Glutamatergic neuron (in vitro differentiated cells): ENCODE data around the gene MALT1. TPM values are rescaled to one million over a fixed set of nuclear protein-coding genes. Genes with fewer than 3 reads are reported as not detected.

Experiments
- DNase-seq: peaks from one replicate; pipeline ENCODE4 v3.0.0; 2022
- H3K27ac Mint-ChIP-seq: one replicate; pipeline ENCODE4 v1.8.0; 2020; ENCODE audit warnings: mild to moderate bottlenecking, mixed read lengths, inconsistent platforms; ENCODE audit not compliant: unreplicated experiment
- H3K27me3 Mint-ChIP-seq: one replicate; pipeline ENCODE4 v1.8.0; 2020; ENCODE audit warnings: mild to moderate bottlenecking, moderate library complexity, mixed read lengths, inconsistent platforms; ENCODE audit not compliant: unreplicated experiment
- H3K36me3 Mint-ChIP-seq: one replicate; pipeline ENCODE4 v1.8.0; 2020; ENCODE audit warnings: mild to moderate bottlenecking, mixed read lengths, inconsistent platforms; ENCODE audit not compliant: unreplicated experiment
- H3K4me1 Mint-ChIP-seq: one replicate; pipeline ENCODE4 v1.8.0; 2020; ENCODE audit warnings: mild to moderate bottlenecking, low read depth, mixed read lengths, inconsistent platforms; ENCODE audit not compliant: unreplicated experiment
- H3K4me3 Mint-ChIP-seq: one replicate; pipeline ENCODE4 v1.8.0; 2020; ENCODE audit warnings: mild to moderate bottlenecking, mixed read lengths, inconsistent platforms; ENCODE audit not compliant: unreplicated experiment
- H3K9me3 Mint-ChIP-seq: one replicate; pipeline ENCODE4 v1.8.0; 2020; ENCODE audit warnings: mild to moderate bottlenecking, moderate library complexity, mixed read lengths, inconsistent platforms; ENCODE audit not compliant: unreplicated experiment
- CTCF ChIP-seq: fragments of 200-600 bp; sonication (generic); IDR thresholded peaks from one replicate; pipeline ENCODE4 v1.5.0; 2021; ENCODE audit not compliant: partially characterized antibody, unreplicated experiment
- total RNA-seq: library from RNA; stranded (reverse); fragmentation: NEBNext Ultra II Directional; extraction: Animal tissue kit (Norgen Biotek cat#: 25700); gene quantifications from one replicate; pipeline ENCODE4 v1.2.1, GENCODE V29; 2021; ENCODE audit not compliant: unreplicated experiment

Gene MALT1
- total RNA-seq, 1 donor from 2014 or later: 8.5 TPM

- no peak for TF ChIP-seq CTCF
- no peaks in the 10 kb centered on the region for H3K9me3 Mint-ChIP-seq
- no peaks in the 10 kb centered on the region for H3K27me3 Mint-ChIP-seq
- H3K36me3 Mint-ChIP-seq: no peaks in the 10 kb centered on the region
- no peak overlapping the region for H3K4me3 Mint-ChIP-seq
- no peak overlapping the region for H3K27ac Mint-ChIP-seq
- DNase-seq: no peak
- H3K4me1 Mint-ChIP-seq: peaks cover 3% of the 10 kb centered on the region
These were observed 131.7 kb downstream of the MALT1 start for GRCh38 chr18:58802959-58803358.

DNA sequence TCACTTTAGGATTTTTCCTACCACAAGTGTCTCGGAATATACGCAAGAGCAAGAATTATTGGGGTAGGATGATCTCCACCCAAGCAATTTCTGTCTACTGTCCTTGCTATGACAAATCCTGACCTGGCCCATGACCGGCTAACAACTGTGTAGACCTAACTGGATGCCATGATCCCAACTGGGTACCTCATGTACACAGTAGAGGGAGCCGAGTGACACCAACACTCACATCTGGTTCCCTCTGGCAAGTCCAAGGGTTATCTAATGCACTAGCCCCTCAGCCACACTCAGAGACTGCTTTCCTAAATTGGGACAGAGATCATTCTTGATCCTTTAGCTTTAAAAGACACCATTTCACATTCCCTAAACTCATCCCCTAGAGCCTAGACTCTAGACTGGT, 132.7 kb downstream of the MALT1 start:
- Mint-ChIP-seq H3K4me1 (peaks cover 3% of the 10 kb centered on the region), H3K36me3 (no peaks in the 10 kb centered on the region)

More for the DNA sequence above, 132.7 kb downstream of the MALT1 start:
- Mint-ChIP-seq H3K9me3 (no peaks in the 10 kb centered on the region), H3K27me3 (no peaks in the 10 kb centered on the region), H3K27ac (no peak overlapping the region), H3K4me3 (no peak overlapping the region)
- no peak for DNase-seq
- no peak for TF ChIP-seq CTCF

Other genes with a start within 250 kb of the MALT1 start
- gene ALPK2, start 42.4 kb upstream of the MALT1 start, total RNA-seq: 0.37 TPM
- 217 TPM for gene ZNF532, start 193.4 kb downstream of the MALT1 start, total RNA-seq